Thymus (tissue), 11 donors: ENCODE measurements around the gene GALNT7. TPM values are rescaled to one million over a fixed set of nuclear protein-coding genes. Genes with fewer than 3 reads are reported as not detected.
A peak's percentile ranks its signal among the peaks of the same experiment; 100 is the strongest.

Source experiments
- DNase-seq, 9 donors: peaks; one replicate each; pipeline ENCODE4 v3.0.0-alpha.2; 2013; ENCODE audit warnings: low spot score in 9 of 9, low read depth in 6 of 9, missing footprints in 1 of 9
- H3K27ac ChIP-seq, 2 donors: one replicate each; pipeline ENCODE4 v1.5.1; 2013; ENCODE audit warnings: control low read depth in 1 of 2, low read depth in 1 of 2, low read length in 1 of 2, mild to moderate bottlenecking in 1 of 2, moderate library complexity in 1 of 2
- H3K27me3 ChIP-seq, 2 donors: one replicate each; pipeline ENCODE4 v1.5.1; 2013; ENCODE audit warnings: low read length in 1 of 2; ENCODE audit not compliant: control insufficient read depth in 2 of 2, insufficient read depth in 1 of 2
- H3K36me3 ChIP-seq, 2 donors: one replicate each; pipeline ENCODE4 v1.5.1; 2013; ENCODE audit warnings: low read length in 1 of 2, mild to moderate bottlenecking in 1 of 2, moderate library complexity in 1 of 2; ENCODE audit not compliant: control insufficient read depth in 2 of 2, insufficient read depth in 2 of 2
- H3K4me1 ChIP-seq, 2 donors: one replicate each; pipeline ENCODE4 v1.5.1; 2013; ENCODE audit warnings: low read length in 2 of 2; ENCODE audit not compliant: control insufficient read depth in 2 of 2, insufficient read depth in 2 of 2
- H3K4me3 ChIP-seq, 2 donors: one replicate each; pipeline ENCODE4 v1.5.1; 2013; ENCODE audit warnings: low read length in 2 of 2, control low read depth in 1 of 2, mild to moderate bottlenecking in 1 of 2
- H3K9me3 ChIP-seq, 2 donors: one replicate each; pipeline ENCODE4 v1.5.1; 2013; ENCODE audit warnings: low read length in 1 of 2, mild to moderate bottlenecking in 1 of 2; ENCODE audit not compliant: control insufficient read depth in 2 of 2, insufficient read depth in 1 of 2
- WGBS: extraction: QIAGEN DNeasy Blood & Tissue Kit; methylation state at CpG from one replicate; pipeline ENCODE4 v1.1.7; 2013; 5-methylcytosine and 5-hydroxymethylcytosine counted together
- polyA plus RNA-seq: library from polyadenylated mRNA; stranded (reverse); fragments of 200-250 nt; gene quantifications from one replicate; pipeline ENCODE4 v1.2.3, GENCODE V29; 2013
- total RNA-seq: library from RNA; stranded (reverse); fragments of 120-200 nt; gene quantifications from one replicate; pipeline ENCODE4 v1.2.4, GENCODE V29; 2013
- donor health status: healthy.

The GALNT7 gene
- total and polyA plus RNA-seq, 2 donors = 40.5 to 81.1 TPM

- peaks cover 36 to 41% of the 10 kb centered on the region in 2 donors for H3K4me1 ChIP-seq
- DNase-seq = no peak
- peaks cover 0 to 4% of the 10 kb centered on the region in 2 donors for H3K36me3 ChIP-seq
- H3K4me3 ChIP-seq = no peak overlapping the region
- H3K27ac ChIP-seq = no peak overlapping the region
- H3K9me3 ChIP-seq = no peaks in the 10 kb centered on the region
- no peaks in the 10 kb centered on the region for H3K27me3 ChIP-seq
These were observed 72.1 kb downstream of the GALNT7 start for GRCh38 chr4:173240696-173241095.

GRCh38 chr4:173242466-173243250, 74.0 kb downstream of the GALNT7 start:
- WGBS = 45% methylated on average over 3 of the region's 3 CpGs
- H3K4me1 ChIP-seq = peaks cover 37 to 44% of the 10 kb centered on the region in 2 donors
- peak in 3 of 9 donors; percentile 49 to 73 (median 57) for DNase-seq
- no peaks in the 10 kb centered on the region for H3K27me3 ChIP-seq
- peaks cover 0 to under 1% of the 10 kb centered on the region in 2 donors for H3K36me3 ChIP-seq
- H3K4me3 ChIP-seq = peak overlapping the region in 1 of 2 donors; percentile 1
- no peaks in the 10 kb centered on the region for H3K9me3 ChIP-seq
- H3K27ac ChIP-seq = peak overlapping the region; percentile 29 to 82

- 97% methylated on average over 3 of the region's 3 CpGs for WGBS
- H3K4me3 ChIP-seq = peak overlapping the region in 1 of 2 donors; percentile 7
- H3K27ac ChIP-seq = no peak overlapping the region
- no peak for DNase-seq
- H3K27me3 ChIP-seq = no peaks in the 10 kb centered on the region
- H3K4me1 ChIP-seq = peaks cover 42 to 47% of the 10 kb centered on the region in 2 donors
- H3K36me3 ChIP-seq = peaks cover 6 to 7% of the 10 kb centered on the region in 2 donors
- no peaks in the 10 kb centered on the region for H3K9me3 ChIP-seq
These were observed 74.7 kb downstream of the GALNT7 start for GRCh38 chr4:173243321-173243720.

GRCh38 chr4:173243917-173244658, 75.5 kb downstream of the GALNT7 start:
- Histone ChIP-seq H3K4me1 (peaks cover 44 to 50% of the 10 kb centered on the region in 2 donors), H3K9me3 (no peaks in the 10 kb centered on the region), H3K4me3 (no peak overlapping the region), H3K27me3 (no peaks in the 10 kb centered on the region), H3K36me3 (peaks cover 6 to 9% of the 10 kb centered on the region in 2 donors), H3K27ac (no peak overlapping the region)
- 93% methylated on average over 3 of the region's 3 CpGs for WGBS
- DNase-seq = no peak

- Histone ChIP-seq H3K4me3 (no peak overlapping the region), H3K4me1 (peaks cover 56 to 61% of the 10 kb centered on the region in 2 donors), H3K36me3 (peaks cover 9 to 11% of the 10 kb centered on the region in 2 donors), H3K27ac (no peak overlapping the region), H3K9me3 (no peaks in the 10 kb centered on the region), H3K27me3 (no peaks in the 10 kb centered on the region)
- DNase-seq = no peak
These were observed 77.3 kb downstream of the GALNT7 start for GRCh38 chr4:173245952-173246351.

GRCh38 chr4:173246719-173247118, 78.1 kb downstream of the GALNT7 start:
- Histone ChIP-seq H3K27ac (peak overlapping the region; percentile 5 to 40), H3K4me1 (peaks cover 57 to 65% of the 10 kb centered on the region in 2 donors), H3K9me3 (no peaks in the 10 kb centered on the region), H3K4me3 (no peak overlapping the region), H3K27me3 (no peaks in the 10 kb centered on the region), H3K36me3 (peaks cover 9 to 11% of the 10 kb centered on the region in 2 donors)
- DNase-seq = no peak
- 47% methylated on average over 3 of the region's 3 CpGs for WGBS

GRCh38 chr4:173247321-173247720, 78.7 kb downstream of the GALNT7 start:
- DNase-seq = no peak
- H3K4me1 ChIP-seq = peaks cover 56 to 65% of the 10 kb centered on the region in 2 donors
- WGBS = 22% methylated on average over 5 of the region's 5 CpGs
- peaks cover 9 to 11% of the 10 kb centered on the region in 2 donors for H3K36me3 ChIP-seq
- no peaks in the 10 kb centered on the region for H3K9me3 ChIP-seq
- peak overlapping the region in 1 of 2 donors; percentile 11 for H3K27ac ChIP-seq
- no peaks in the 10 kb centered on the region for H3K27me3 ChIP-seq
- no peak overlapping the region for H3K4me3 ChIP-seq

- Histone ChIP-seq H3K4me1 (peaks cover 63 to 64% of the 10 kb centered on the region in 2 donors), H3K27ac (no peak overlapping the region), H3K27me3 (no peaks in the 10 kb centered on the region), H3K9me3 (no peaks in the 10 kb centered on the region), H3K4me3 (no peak overlapping the region), H3K36me3 (peaks cover 9 to 13% of the 10 kb centered on the region in 2 donors)
- no peak for DNase-seq
These were observed 80.1 kb downstream of the GALNT7 start for GRCh38 chr4:173248690-173249089.
